H1 (cell line): Measurements from ENCODE around the gene LRRC41. TPM values are rescaled to one million over a fixed set of nuclear protein-coding genes. Genes with fewer than 3 reads are reported as not detected.

Experiments used
- CTCF ChIA-PET: fragments of 300-600 bp; sonication (Branson Sonifier 250); formaldehyde crosslinking; loops from one replicate; lab custom pipeline; 2021; ENCODE audit not compliant: partially characterized antibody; lab: Charles Lee
- POLR2A ChIA-PET: fragments of 300-600 bp; sonication (Branson Sonifier 250); formaldehyde crosslinking; loops from one replicate; lab custom pipeline; 2021; ENCODE audit warnings: inconsistent platforms; ENCODE audit not compliant: partially characterized antibody; lab: Charles Lee
- DNase-seq, 2 experiments: peaks; one replicate each; pipeline versions ENCODE4 v3.0.0 to v3.0.0-alpha.2; 2010 to 2022; ENCODE audit warnings: low spot score in 2 of 2, low read depth in 1 of 2, mixed read lengths in 1 of 2
- FAIRE-seq: peaks from 2 replicates; lab custom pipeline; 2011; peaks lifted over from hg19 to GRCh38; lab: Jason Lieb, UNC
- H2AFZ ChIP-seq: 2 replicates; pipeline ENCODE4 v1.8.1; 2012; ENCODE audit warnings: low read length, inconsistent platforms
- H2AK5ac ChIP-seq: 2 replicates; pipeline ENCODE4 v1.6.1; 2013; ENCODE audit warnings: low read depth, low read length
- H2BK120ac ChIP-seq: replicated peaks from 2 replicates; pipeline ENCODE3; 2013; ENCODE audit warnings: low read depth, low read length, inconsistent platforms
- H2BK12ac ChIP-seq: 2 replicates; pipeline ENCODE4 v1.6.1; 2013; ENCODE audit warnings: low read depth, low read length
- H2BK15ac ChIP-seq: 2 replicates; pipeline ENCODE4 v1.6.1; 2013; ENCODE audit warnings: low read length
- H2BK20ac ChIP-seq: 2 replicates; pipeline ENCODE4 v1.6.1; 2013; ENCODE audit warnings: low read length
- H2BK5ac ChIP-seq: 2 replicates; pipeline ENCODE4 v1.6.1; 2013; ENCODE audit warnings: low read depth, low read length
- H3K14ac ChIP-seq: 2 replicates; pipeline ENCODE4 v1.6.1; 2013; ENCODE audit warnings: inconsistent platforms; ENCODE audit not compliant: insufficient read length
- H3K18ac ChIP-seq: 2 replicates; pipeline ENCODE4 v1.6.1; 2013; ENCODE audit warnings: low read length; ENCODE audit errors: extremely low read depth
- H3K23ac ChIP-seq: 2 replicates; pipeline ENCODE4 v1.6.1; 2013; ENCODE audit warnings: inconsistent platforms; ENCODE audit not compliant: insufficient read length
- H3K23me2 ChIP-seq: 2 replicates; pipeline ENCODE4 v1.6.1; 2013; ENCODE audit warnings: low read depth, low read length
- H3K27ac ChIP-seq: 2 replicates; pipeline ENCODE4 v1.6.1; 2011; ENCODE audit warnings: low read depth, low read length, inconsistent platforms
- H3K27me3 ChIP-seq, 4 experiments: replicated peaks in 1 of 4; 1 replicate in 1 of 4; 2 replicates in 3 of 4; pipeline versions ENCODE4 v1.6.1 to v1.8.1; 2011 to 2013; ENCODE audit warnings: low read length in 3 of 4, mild to moderate bottlenecking in 3 of 4, inconsistent platforms in 2 of 4, mixed read lengths in 2 of 4, moderate library complexity in 1 of 4; ENCODE audit not compliant: control insufficient read depth in 3 of 4, insufficient read depth in 3 of 4; ENCODE audit errors: extremely low read depth in 1 of 4
- H3K36me3 ChIP-seq, 4 experiments: 2 replicates each; pipeline versions ENCODE4 v1.6.1 to v1.8.1; 2011 to 2013; ENCODE audit warnings: mild to moderate bottlenecking in 4 of 4, low read length in 3 of 4, moderate library complexity in 2 of 4, control low read depth in 1 of 4, inconsistent platforms in 1 of 4; ENCODE audit not compliant: insufficient read depth in 4 of 4, control insufficient read depth in 2 of 4
- H3K4ac ChIP-seq: replicated peaks from 2 replicates; pipeline ENCODE3; 2013; ENCODE audit warnings: low read length, low read depth, mixed read lengths, inconsistent platforms; ENCODE audit not compliant: insufficient read length
- H3K4me1 ChIP-seq, 4 experiments: replicated peaks in 1 of 4; 1 replicate in 1 of 4; 2 replicates in 3 of 4; pipeline versions ENCODE4 v1.6.1 to v1.8.1; 2011 to 2013; ENCODE audit warnings: low read length in 3 of 4, inconsistent platforms in 2 of 4, mixed read lengths in 1 of 4; ENCODE audit not compliant: insufficient read depth in 4 of 4, control insufficient read depth in 3 of 4
- H3K4me2 ChIP-seq, 2 experiments: 2 replicates each; pipeline versions ENCODE4 v1.6.1 to v1.8.1; 2011 to 2013; ENCODE audit warnings: low read depth in 2 of 2, low read length in 2 of 2, control low read depth in 1 of 2, inconsistent platforms in 1 of 2, mild to moderate bottlenecking in 1 of 2; ENCODE audit not compliant: insufficient read depth in 1 of 2
- H3K4me3 ChIP-seq, 4 experiments: fragments of 200-600, 300-600 bp in 1 of 4; sonication (generic), shearing (Covaris generic), sonication (Bioruptor Twin) in 1 of 4; 2 replicates each; pipeline versions ENCODE4 v1.5.1 to v1.8.1; 2011 to 2016; ENCODE audit warnings: low read length in 4 of 4, low read depth in 3 of 4, control low read depth in 2 of 4, inconsistent platforms in 2 of 4, mild to moderate bottlenecking in 2 of 4, mixed read lengths in 1 of 4, moderate library complexity in 1 of 4; ENCODE audit not compliant: insufficient read depth in 2 of 4; ENCODE audit errors: extremely low read depth in 1 of 4
- H3K56ac ChIP-seq: replicated peaks from 2 replicates; pipeline ENCODE3; 2013; ENCODE audit warnings: low read depth, mild to moderate bottlenecking, mixed read lengths, low read length, inconsistent platforms; ENCODE audit not compliant: insufficient read length
- H3K79me1 ChIP-seq: 2 replicates; pipeline ENCODE4 v1.6.1; 2013; ENCODE audit warnings: low read depth, low read length, control low read depth
- H3K79me2 ChIP-seq, 2 experiments: 2 replicates each; pipeline versions ENCODE4 v1.6.1 to v1.8.1; 2012 to 2013; ENCODE audit warnings: low read length in 2 of 2, mild to moderate bottlenecking in 2 of 2, inconsistent platforms in 1 of 2; ENCODE audit not compliant: insufficient read depth in 2 of 2, control insufficient read depth in 1 of 2
- H3K9ac ChIP-seq, 4 experiments: replicated peaks in 1 of 4; 1 replicate in 1 of 4; 2 replicates in 3 of 4; pipeline versions ENCODE4 v1.6.1 to v1.8.1; 2011 to 2013; ENCODE audit warnings: low read depth in 3 of 4, low read length in 3 of 4, control low read depth in 2 of 4, mild to moderate bottlenecking in 2 of 4, moderate library complexity in 2 of 4, inconsistent platforms in 1 of 4; ENCODE audit errors: extremely low read depth in 1 of 4
- H3K9me3 ChIP-seq, 2 experiments: 2 replicates each; pipeline versions ENCODE4 v1.6.1 to v1.8.1; 2012 to 2013; ENCODE audit warnings: mild to moderate bottlenecking in 2 of 2, moderate library complexity in 2 of 2, control low read depth in 1 of 2, inconsistent platforms in 1 of 2, low read depth in 1 of 2, low read length in 1 of 2, mixed read lengths in 1 of 2; ENCODE audit not compliant: insufficient read depth in 2 of 2
- H4K20me1 ChIP-seq, 2 experiments: replicated peaks in 1 of 2; 2 replicates each; pipeline versions ENCODE3 to v1.8.1; 2011 to 2013; ENCODE audit warnings: inconsistent platforms in 2 of 2, low read length in 2 of 2, mild to moderate bottlenecking in 1 of 2; ENCODE audit not compliant: insufficient read depth in 2 of 2, control insufficient read depth in 1 of 2
- H4K5ac ChIP-seq: 2 replicates; pipeline ENCODE4 v1.6.1; 2013; ENCODE audit warnings: low read length, low read depth, mixed read lengths, inconsistent platforms; ENCODE audit not compliant: insufficient read length
- H4K8ac ChIP-seq: 2 replicates; pipeline ENCODE4 v1.8.0; 2013; ENCODE audit warnings: mild to moderate bottlenecking, moderate library complexity, low read length, inconsistent platforms; ENCODE audit not compliant: insufficient read depth; ENCODE audit errors: extremely low read depth
- H4K91ac ChIP-seq: replicated peaks from 2 replicates; pipeline ENCODE3; 2013; ENCODE audit warnings: low read length, mixed read lengths, inconsistent platforms; ENCODE audit not compliant: insufficient read length
- ATF3 ChIP-seq: IDR thresholded peaks from 2 replicates; pipeline ENCODE4 v1.6.1; 2011; ENCODE audit warnings: low read depth, mild to moderate bottlenecking, low read length; ENCODE audit not compliant: insufficient read depth
- E2F6 ChIP-seq: IDR thresholded peaks from 2 replicates; pipeline ENCODE4 v1.6.1; 2012; ENCODE audit warnings: inconsistent platforms
- EP300 ChIP-seq, 2 experiments: IDR thresholded peaks; 1 replicate in 1 of 2; 2 replicates in 1 of 2; pipeline ENCODE4 v1.6.1; 2011 to 2012; ENCODE audit warnings: low read depth in 2 of 2, low read length in 2 of 2, mild to moderate bottlenecking in 2 of 2, borderline replicate concordance in 1 of 2, inconsistent platforms in 1 of 2, moderate library complexity in 1 of 2
- FOSL1 ChIP-seq: IDR thresholded peaks from 2 replicates; pipeline ENCODE4 v1.6.1; 2011; ENCODE audit warnings: mild to moderate bottlenecking, low read depth, low read length, moderate library complexity; ENCODE audit not compliant: insufficient read depth
- GTF2F1 ChIP-seq: IDR thresholded peaks from 2 replicates; pipeline ENCODE4 v1.6.1; 2012; ENCODE audit warnings: low read depth, low read length, improper control_type of control experiment, borderline replicate concordance
- KDM4A ChIP-seq: IDR thresholded peaks from one replicate; pipeline ENCODE4 v1.7.1; 2012; ENCODE audit warnings: low read depth, mild to moderate bottlenecking, moderate library complexity, low read length, inconsistent platforms; ENCODE audit not compliant: severe bottlenecking
- POLR2AphosphoS5 ChIP-seq: IDR thresholded peaks from 2 replicates; pipeline ENCODE4 v1.6.1; 2011; ENCODE audit warnings: low read depth, low read length
- RFX5 ChIP-seq: IDR thresholded peaks from 2 replicates; pipeline ENCODE4 v1.6.1; 2011; ENCODE audit warnings: low read depth, low read length, improper control_type of control experiment, borderline replicate concordance
- SAP30 ChIP-seq: fragments of 300-600 bp; sonication (generic); IDR thresholded peaks from 2 replicates; pipeline ENCODE4 v1.7.1; 2012; ENCODE audit warnings: low read length, moderate library complexity, mild to moderate bottlenecking, inconsistent platforms; ENCODE audit not compliant: insufficient read depth, insufficient replicate concordance
- TAF1 ChIP-seq: IDR thresholded peaks from 2 replicates; pipeline ENCODE4 v1.6.1; 2011; ENCODE audit warnings: mild to moderate bottlenecking, low read depth, low read length
- USF2 ChIP-seq: IDR thresholded peaks from 2 replicates; pipeline ENCODE4 v1.6.1; 2011; ENCODE audit warnings: low read length, improper control_type of control experiment
- WGBS, 2 experiments: shearing (Covaris generic) in 1 of 2; methylation state at CpG; one replicate each; pipeline versions ENCODE4 v1.1.6 to v1.1.7; 2013 to 2015; ENCODE audit warnings: low lambda C conversion rate in 2 of 2, mixed read lengths in 2 of 2, inconsistent platforms in 1 of 2, low coverage in 1 of 2, missing lambda C conversion rate in 1 of 2; ENCODE audit not compliant: insufficient replicate concordance in 2 of 2, insufficient coverage in 1 of 2, insufficient read length in 1 of 2; ENCODE audit errors: extremely low coverage in 1 of 2, missing lambda C conversion rate in 1 of 2; 5-methylcytosine and 5-hydroxymethylcytosine counted together
- polyA plus RNA-seq, 7 experiments: library from polyadenylated mRNA; depleted of rRNA in 3 of 7; stranded (reverse) in 5 of 7; unstranded in 2 of 7; fragments of >200 nt in 5 of 7; fragments of 200-250 nt in 2 of 7; gene quantifications; 1 replicate in 5 of 7; 2 replicates in 1 of 7; 4 replicates in 1 of 7; pipeline versions ENCODE4 v1.2.1 to v1.2.3, GENCODE V29; 2011 to 2013; ENCODE audit warnings: missing spikeins in 2 of 7, mixed read lengths in 2 of 7
- total RNA-seq: library from RNA; stranded (reverse); fragmentation: NEBNext Ultra II Directional; extraction: Animal tissue kit (Norgen Biotek cat#: 25700); gene quantifications from 2 replicates; pipeline ENCODE4 v1.2.1, GENCODE V29; 2021

The LRRC41 gene
- total and polyA plus RNA-seq, 2 of the 8 experiments (the other 6 are each of a cell fraction or from before 2014, with no cell fraction given) = 36.8 to 51.2 TPM

DNA sequence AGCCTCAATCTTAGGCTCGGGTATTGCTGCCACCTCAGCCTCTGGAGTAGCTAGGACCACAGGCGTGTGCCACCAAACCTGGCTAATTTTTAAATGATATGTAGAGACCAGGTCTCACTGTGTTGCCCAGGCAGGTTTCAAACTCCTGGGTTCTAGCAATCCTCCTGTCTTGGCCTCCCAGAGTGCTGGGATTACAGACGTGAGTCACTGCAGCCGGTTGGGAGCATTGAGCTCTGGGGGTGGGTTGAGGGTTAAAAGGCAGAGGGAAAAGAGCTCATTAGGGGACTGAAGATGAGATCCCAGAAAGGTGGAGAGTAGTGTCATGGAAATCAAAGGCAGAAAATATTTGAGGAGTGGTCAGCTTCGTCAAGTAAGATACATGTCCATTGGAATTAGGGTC, 48.7 kb downstream of the LRRC41 start:
- POLR2A ChIA-PET = interaction anchor here (0.7 to 10.6 kb wide), 8 partner anchors 11 to 109 kb away, joined by 3 to 100 read pairs (median 8); no protein-coding TSS in a partner anchor
- Histone ChIP-seq H2BK20ac (no peak overlapping the region), H4K8ac (no peak overlapping the region), H3K36me3 (peaks cover 16 to 67% (median 43%) of the 10 kb centered on the region in 4 experiments), H3K9me3 (no peaks in the 10 kb centered on the region), H3K79me1 (peaks cover 4% of the 10 kb centered on the region; the same call in 1 of the 2 replicates), H4K91ac (no peak overlapping the region), H3K14ac (no peak overlapping the region), H2AFZ (no peak overlapping the region), H3K4me1 (no peaks in the 10 kb centered on the region), H3K79me2 (peaks cover 0 to 5% of the 10 kb centered on the region in 2 experiments; a peak in 2 of 4 replicates), H3K18ac (no peak overlapping the region), H3K23me2 (no peaks in the 10 kb centered on the region), H2BK120ac (no peak overlapping the region), H3K56ac (no peak overlapping the region), H3K4ac (no peak overlapping the region)
- CTCF ChIA-PET = interaction anchor here (0.7 to 1.3 kb wide), 4 partner anchors 29 to 888 kb away, joined by 3 to 9 read pairs (median 3); no protein-coding TSS in a partner anchor
- no peak for DNase-seq
- 85% methylated on average over 5 of the region's 5 CpGs; no CpG with 5 or more reads in 1 of the 2 experiments for WGBS, 2 experiments
- no peak for FAIRE-seq
- TF ChIP-seq KDM4A = no peak
- no peak for TF ChIP-seq GTF2F1
- TF ChIP-seq FOSL1 = no peak
- no peak for TF ChIP-seq E2F6
- no peak for TF ChIP-seq ATF3
- no peak for TF ChIP-seq POLR2AphosphoS5
- no peak for TF ChIP-seq SAP30
- no peak for TF ChIP-seq RFX5
- TF ChIP-seq TAF1 = no peak
- no peak for TF ChIP-seq EP300 (IDR thresholded peaks at IDR 0.05; ENCODE audit: borderline replicate concordance in 1 of 2, low read depth in 2 of 2, low read length in 2 of 2)
- no peak for TF ChIP-seq USF2
- TF ChIP-seq, all 59 proteins: peak for 0
- H3K27me3 ChIP-seq = no peaks in the 10 kb centered on the region
- no peak overlapping the region for H3K9ac ChIP-seq
- H2BK5ac ChIP-seq = no peak overlapping the region
- H3K4me2 ChIP-seq = no peak overlapping the region
- H3K23ac ChIP-seq = no peak overlapping the region
- H3K4me3 ChIP-seq = no peak overlapping the region
- H4K20me1 ChIP-seq = peaks cover 3 to 8% of the 10 kb centered on the region in 2 experiments
- no peak overlapping the region for H2AK5ac ChIP-seq
- H2BK15ac ChIP-seq = no peak overlapping the region
- H2BK12ac ChIP-seq = no peak overlapping the region
- H4K5ac ChIP-seq = no peak overlapping the region
- no peak overlapping the region for H3K27ac ChIP-seq
